Type B pancreatic cell (in vitro differentiated cells): ENCODE data around the gene ERBB2. TPM values are rescaled to one million over a fixed set of nuclear protein-coding genes. Genes with fewer than 3 reads are reported as not detected.
A peak's percentile ranks its signal among the peaks of the same experiment; 100 is the strongest.

Source experiments
- DNase-seq: peaks from one replicate; pipeline ENCODE4 v3.0.0; 2021; ENCODE audit warnings: mixed read lengths; ENCODE audit not compliant: unreplicated experiment; ENCODE audit errors: extremely low spot score
- H3K27ac Mint-ChIP-seq: 2 replicates; pipeline ENCODE4 v1.8.0; 2021; ENCODE audit warnings: mild to moderate bottlenecking, mixed read lengths
- H3K27me3 Mint-ChIP-seq: 2 replicates; pipeline ENCODE4 v1.8.0; 2021; ENCODE audit warnings: mixed read lengths
- H3K36me3 Mint-ChIP-seq: 2 replicates; pipeline ENCODE4 v1.8.0; 2021; ENCODE audit warnings: mixed read lengths
- H3K4me1 Mint-ChIP-seq: one replicate; pipeline ENCODE4 v1.8.0; 2021; ENCODE audit warnings: mixed read lengths; ENCODE audit not compliant: unreplicated experiment
- H3K4me3 Mint-ChIP-seq: 2 replicates; pipeline ENCODE4 v1.8.0; 2021; ENCODE audit warnings: mild to moderate bottlenecking, mixed read lengths
- H3K9me3 Mint-ChIP-seq: 2 replicates; pipeline ENCODE4 v1.8.0; 2021; ENCODE audit warnings: mixed read lengths
- CTCF ChIP-seq: fragments of 200-600 bp; sonication (generic); conservative IDR thresholded peaks from 2 replicates; pipeline ENCODE4 v1.5.0; 2021; ENCODE audit warnings: antibody characterized with exemption, mild to moderate bottlenecking
- total RNA-seq: library from RNA; stranded (reverse); gene quantifications from 2 replicates; pipeline ENCODE4 v1.2.1, GENCODE V29; 2021; ENCODE audit warnings: low replicate concordance

The ERBB2 gene
- total RNA-seq, 1 donor from 2014 or later, result 123 TPM

GRCh38 chr17:39704821-39705551 lies 5.1 kb downstream of the ERBB2 start:
- Mint-ChIP-seq H3K36me3 (peaks cover 3% of the 10 kb centered on the region), H3K9me3 (no peaks in the 10 kb centered on the region), H3K4me3 (peak overlapping the region; percentile 45), H3K27ac (peak overlapping the region; percentile 86), H3K4me1 (peaks cover 30% of the 10 kb centered on the region), H3K27me3 (no peaks in the 10 kb centered on the region)
- peak; percentile 40 for TF ChIP-seq CTCF
- no peak for DNase-seq

- DNase-seq, result no peak
- H3K4me3 Mint-ChIP-seq, result peak overlapping the region; percentile 63
- H3K9me3 Mint-ChIP-seq, result no peaks in the 10 kb centered on the region
- H3K36me3 Mint-ChIP-seq, result peaks cover 3% of the 10 kb centered on the region
- H3K27me3 Mint-ChIP-seq, result no peaks in the 10 kb centered on the region
- TF ChIP-seq CTCF, result no peak
- peak overlapping the region; percentile 70 for H3K27ac Mint-ChIP-seq
- H3K4me1 Mint-ChIP-seq, result peaks cover 29% of the 10 kb centered on the region
Measured at GRCh38 chr17:39705786-39706348, 6.0 kb downstream of the ERBB2 start.

DNA sequence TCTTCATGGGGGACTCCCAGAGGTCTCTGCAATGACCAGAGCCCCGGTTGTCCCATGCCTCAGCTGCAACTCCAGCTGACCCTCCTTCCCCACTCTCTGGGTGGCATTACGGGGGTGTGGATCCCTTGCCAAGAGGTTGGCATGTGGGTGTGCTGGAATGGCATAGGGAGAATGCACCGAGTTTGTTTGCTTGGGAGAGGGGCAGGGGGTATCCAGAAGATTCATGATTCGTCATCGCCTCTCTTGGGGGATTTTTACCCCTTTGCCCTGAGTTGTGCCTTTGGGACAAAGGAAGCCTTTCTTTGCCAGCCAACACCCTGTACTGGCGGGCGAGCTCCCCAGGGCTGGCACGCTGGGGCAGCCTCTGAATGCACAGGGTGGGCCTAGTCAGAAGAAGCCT lies 6.5 kb downstream of the ERBB2 start:
- Mint-ChIP-seq H3K9me3 (no peaks in the 10 kb centered on the region), H3K4me3 (no peak overlapping the region), H3K36me3 (no peaks in the 10 kb centered on the region), H3K4me1 (peaks cover 24% of the 10 kb centered on the region), H3K27me3 (no peaks in the 10 kb centered on the region), H3K27ac (no peak overlapping the region)
- no peak for DNase-seq
- TF ChIP-seq CTCF, result no peak

GRCh38 chr17:39706921-39707337 lies 7.1 kb downstream of the ERBB2 start:
- Mint-ChIP-seq H3K27ac (peak overlapping the region; percentile 42), H3K9me3 (no peaks in the 10 kb centered on the region), H3K4me1 (peaks cover 19% of the 10 kb centered on the region), H3K27me3 (no peaks in the 10 kb centered on the region), H3K4me3 (no peak overlapping the region), H3K36me3 (no peaks in the 10 kb centered on the region)
- TF ChIP-seq CTCF, result no peak
- DNase-seq, result no peak

DNA sequence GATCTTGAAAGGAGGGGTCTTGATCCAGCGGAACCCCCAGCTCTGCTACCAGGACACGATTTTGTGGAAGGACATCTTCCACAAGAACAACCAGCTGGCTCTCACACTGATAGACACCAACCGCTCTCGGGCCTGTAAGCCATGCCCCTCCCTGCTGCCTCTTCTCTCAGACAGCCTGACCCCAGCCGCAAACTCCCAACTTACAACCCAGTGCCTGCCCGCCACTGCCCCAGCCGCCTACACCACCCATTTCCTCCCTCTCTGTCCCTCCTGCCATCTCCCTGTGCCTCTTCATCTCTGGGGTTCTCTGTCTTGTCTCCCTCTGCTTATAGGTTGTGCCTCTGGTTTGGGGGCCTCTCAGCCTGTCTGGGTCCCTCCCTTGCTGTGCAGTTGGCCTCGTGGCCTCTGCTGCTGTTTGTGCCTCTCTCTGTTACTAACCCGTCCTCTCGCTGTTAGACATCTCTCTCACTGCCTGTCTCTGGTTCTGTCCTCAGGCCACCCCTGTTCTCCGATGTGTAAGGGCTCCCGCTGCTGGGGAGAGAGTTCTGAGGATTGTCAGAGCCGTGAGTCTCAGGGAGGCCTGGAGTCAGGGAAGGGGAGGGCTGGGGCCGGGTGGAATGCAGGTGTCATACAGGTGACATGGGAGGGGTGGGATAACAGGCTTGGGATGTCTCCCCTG lies 9.6 kb downstream of the ERBB2 start:
- Mint-ChIP-seq H3K9me3 (no peaks in the 10 kb centered on the region), H3K27ac (no peak overlapping the region), H3K4me3 (no peak overlapping the region), H3K36me3 (peaks cover 6% of the 10 kb centered on the region), H3K4me1 (peaks cover 5% of the 10 kb centered on the region), H3K27me3 (no peaks in the 10 kb centered on the region)
- no peak for TF ChIP-seq CTCF
- no peak for DNase-seq
